HL-60 (cell line): ENCODE measurements around the gene COP1.

Experiments used
- CTCF ChIP-seq: IDR thresholded peaks from one replicate; pipeline ENCODE4 v1.5.1; 2011; ENCODE audit warnings: low read length, control low read depth, inconsistent platforms; ENCODE audit not compliant: insufficient read depth
- POLR2AphosphoS5 ChIP-seq: IDR thresholded peaks from 2 replicates; pipeline ENCODE4 v1.6.1; 2012; ENCODE audit warnings: low read depth

DNA sequence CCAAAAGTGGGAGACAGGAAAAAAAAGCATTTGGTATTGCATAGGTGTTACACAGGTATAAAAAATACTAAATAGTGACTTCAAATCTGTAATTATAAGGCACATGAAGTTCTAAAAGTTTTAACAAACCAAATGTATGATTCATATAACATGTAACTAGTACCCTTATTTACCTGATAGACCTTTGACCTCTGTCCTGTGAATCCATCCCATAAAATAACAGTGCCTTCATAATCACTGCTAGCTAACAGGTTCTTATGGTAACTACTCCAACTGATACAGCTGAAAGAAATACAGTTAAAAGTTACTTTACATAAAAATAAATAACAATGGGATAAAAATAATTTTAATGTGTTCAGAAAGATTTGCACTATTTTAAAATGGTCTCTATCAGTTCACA is 163.5 kb downstream of the COP1 start:
- TF ChIP-seq CTCF: no peak
- TF ChIP-seq POLR2AphosphoS5: no peak
